Thoracic aorta (tissue), 2 donors: ENCODE results near the gene SLC25A45. TPM values are rescaled to one million over a fixed set of nuclear protein-coding genes. Genes with fewer than 3 reads are reported as not detected.

Experiments
- ATAC-seq: fragments of 150-250 bp; one replicate; pipeline ENCODE4 v1.8.0; 2017; ENCODE audit warnings: low read depth; ENCODE audit not compliant: insufficient number of reproducible peaks, low FRiP score
- DNase-seq: peaks from one replicate; pipeline ENCODE4 v3.0.0-alpha.2; 2020; ENCODE audit warnings: low spot score
- H3K27ac ChIP-seq, 2 donors: fragments of 200-600 bp; sonication (generic); 1 replicate in 1 of 2; 2 replicates in 1 of 2; pipeline ENCODE4 v1.5.1; 2016; ENCODE audit warnings: mild to moderate bottlenecking in 2 of 2, moderate library complexity in 2 of 2
- H3K27me3 ChIP-seq: fragments of 200-600 bp; sonication (generic); replicated peaks from 2 replicates; pipeline ENCODE4 v1.6.0; 2016; ENCODE audit warnings: mild to moderate bottlenecking; ENCODE audit not compliant: insufficient read depth
- H3K36me3 ChIP-seq: fragments of 200-600 bp; sonication (generic); one replicate; pipeline ENCODE4 v1.5.1; 2016
- H3K4me1 ChIP-seq, 2 donors: fragments of 200-600 bp; sonication (generic); 1 replicate in 1 of 2; 2 replicates in 1 of 2; pipeline versions ENCODE4 v1.5.1 to v1.6.0; 2016; ENCODE audit warnings: low read depth in 2 of 2, mild to moderate bottlenecking in 1 of 2; ENCODE audit not compliant: control insufficient read depth in 1 of 2
- H3K4me3 ChIP-seq: fragments of 200-600 bp; sonication (generic); 2 replicates; pipeline ENCODE4 v1.5.1; 2016; ENCODE audit warnings: mild to moderate bottlenecking
- H3K9me3 ChIP-seq: fragments of 200-600 bp; sonication (generic); 2 replicates; pipeline ENCODE4 v1.5.1; 2016
- CTCF ChIP-seq: fragments of 200-600 bp; sonication (generic); IDR thresholded peaks from one replicate; pipeline ENCODE4 v1.5.1; 2019; ENCODE audit warnings: antibody characterized with exemption
- total RNA-seq, 2 donors: library from RNA; depleted of rRNA; stranded (reverse); fragments of >200 nt; gene quantifications; one replicate each; pipeline versions ENCODE4 v1.1.0 to v1.2.3, GENCODE V29; 2016

SLC25A45 gene
- total RNA-seq, 2 donors from 2014 or later, result 19.0 to 26.7 TPM

- ATAC-seq (no peak), DNase-seq (no peak)
- TF ChIP-seq CTCF, result no peak
- H3K27me3 ChIP-seq, result no peaks in the 10 kb centered on the region
- no peak overlapping the region for H3K27ac ChIP-seq
- no peaks in the 10 kb centered on the region for H3K9me3 ChIP-seq
- no peak overlapping the region for H3K4me3 ChIP-seq
- peaks cover 33% of the 10 kb centered on the region for H3K36me3 ChIP-seq
- H3K4me1 ChIP-seq, result peaks cover under 1 to 27% of the 10 kb centered on the region in 2 donors
These were observed 11.7 kb upstream of the SLC25A45 start for GRCh38 chr11:65394125-65394536.

- H3K36me3 ChIP-seq, result peaks cover 33% of the 10 kb centered on the region
- H3K9me3 ChIP-seq, result no peaks in the 10 kb centered on the region
- no peaks in the 10 kb centered on the region for H3K27me3 ChIP-seq
- no peak for TF ChIP-seq CTCF
- no peak overlapping the region for H3K27ac ChIP-seq
- DNase-seq (no peak), ATAC-seq (no peak)
- peaks cover 5 to 33% of the 10 kb centered on the region in 2 donors for H3K4me1 ChIP-seq
- no peak overlapping the region for H3K4me3 ChIP-seq
These were observed 11.2 kb upstream of the SLC25A45 start for GRCh38 chr11:65393513-65394079.

GRCh38 chr11:65392899-65393298 is 10.5 kb upstream of the SLC25A45 start:
- Histone ChIP-seq H3K27ac (no peak overlapping the region), H3K4me1 (peaks cover 11 to 40% of the 10 kb centered on the region in 2 donors), H3K9me3 (no peaks in the 10 kb centered on the region), H3K36me3 (peaks cover 26% of the 10 kb centered on the region), H3K27me3 (no peaks in the 10 kb centered on the region), H3K4me3 (no peak overlapping the region)
- no peak for ATAC-seq
- TF ChIP-seq CTCF, result no peak
- DNase-seq, result no peak

- H3K4me1 ChIP-seq, result peaks cover 16 to 46% of the 10 kb centered on the region in 2 donors
- no peak overlapping the region for H3K27ac ChIP-seq
- no peak for ATAC-seq
- no peaks in the 10 kb centered on the region for H3K27me3 ChIP-seq
- H3K4me3 ChIP-seq, result no peak overlapping the region
- no peak for DNase-seq
- peaks cover 22% of the 10 kb centered on the region for H3K36me3 ChIP-seq
- no peaks in the 10 kb centered on the region for H3K9me3 ChIP-seq
- TF ChIP-seq CTCF, result no peak
These were observed 9.9 kb upstream of the SLC25A45 start for GRCh38 chr11:65392186-65392829.

- ATAC-seq (no peak), DNase-seq (no peak)
- Histone ChIP-seq H3K27ac (peak overlapping the region; percentile 47 to 61), H3K9me3 (no peaks in the 10 kb centered on the region), H3K4me3 (peak overlapping the region; percentile 51), H3K27me3 (no peaks in the 10 kb centered on the region), H3K36me3 (peaks cover 17% of the 10 kb centered on the region), H3K4me1 (peaks cover 19 to 51% of the 10 kb centered on the region in 2 donors)
- no peak for TF ChIP-seq CTCF
These were observed 8.6 kb upstream of the SLC25A45 start for GRCh38 chr11:65390996-65391395.
